Measurements from ENCODE around the gene FCSK. TPM values are rescaled to one million over a fixed set of nuclear protein-coding genes. Genes with fewer than 3 reads are reported as not detected.
A peak's percentile ranks its signal among the peaks of the same experiment; 100 is the strongest.

The FCSK gene
- polyA plus RNA-seq, 4 donors, result 13.7 to 17.5 (median 14.2) TPM

- no peak for DNase-seq (ENCODE audit: low read depth in 4 of 4, low spot score in 3 of 4)
Observed at GRCh38 chr16:70522216-70523075, 68.1 kb downstream of the FCSK start.

- DNase-seq (ENCODE audit: low read depth in 4 of 4, low spot score in 3 of 4), result peak; percentile 78 to 86 (median 82)
Observed at GRCh38 chr16:70523076-70523742, 68.8 kb downstream of the FCSK start, which contains the start of gene COG4. COG4 (minus strand) TSS chr16:70523554; CDS start chr16:70523543, 11 bp downstream.

DNA sequence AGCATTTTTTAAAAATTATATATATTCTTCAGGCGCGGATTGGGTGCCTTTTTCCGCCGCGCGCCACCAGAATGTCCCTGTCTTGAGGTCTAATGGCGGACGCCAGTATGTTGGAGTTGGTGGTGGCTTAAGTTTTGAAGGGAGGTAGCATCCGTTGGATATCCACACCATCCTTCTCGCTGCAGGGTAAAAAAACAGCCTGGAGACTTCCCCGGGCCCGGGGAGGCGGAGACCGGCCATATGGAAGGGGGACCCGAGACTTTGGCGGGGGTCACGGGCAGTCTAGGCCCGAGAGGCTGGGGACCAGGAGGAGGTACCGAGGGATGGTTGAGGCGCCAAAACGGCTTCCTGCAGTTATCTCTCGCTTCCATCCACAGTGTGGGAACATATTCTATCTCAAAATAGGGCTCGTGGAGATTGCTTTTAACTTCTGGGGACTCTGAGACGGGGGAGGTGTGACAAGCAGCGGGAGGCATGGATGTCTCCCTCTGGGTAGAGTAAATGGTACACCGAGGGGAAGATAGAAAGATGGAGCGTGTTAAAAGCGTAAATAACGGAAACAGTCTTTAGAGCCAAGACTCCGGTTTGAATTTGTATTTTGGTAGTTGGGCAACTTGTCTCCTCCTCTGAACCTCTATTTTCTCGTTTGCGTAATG, 69.5 kb downstream of the FCSK start, which contains the start of gene SF3B3:
SF3B3 (plus strand) TSS at position 74 of the 656 bp plus-strand sequence. CDS start 2,841 bp downstream, outside the sequence.
- peak in 3 of 4 donors; percentile 33 to 83 (median 64) for DNase-seq (ENCODE audit: low read depth in 4 of 4, low spot score in 3 of 4)

DNA sequence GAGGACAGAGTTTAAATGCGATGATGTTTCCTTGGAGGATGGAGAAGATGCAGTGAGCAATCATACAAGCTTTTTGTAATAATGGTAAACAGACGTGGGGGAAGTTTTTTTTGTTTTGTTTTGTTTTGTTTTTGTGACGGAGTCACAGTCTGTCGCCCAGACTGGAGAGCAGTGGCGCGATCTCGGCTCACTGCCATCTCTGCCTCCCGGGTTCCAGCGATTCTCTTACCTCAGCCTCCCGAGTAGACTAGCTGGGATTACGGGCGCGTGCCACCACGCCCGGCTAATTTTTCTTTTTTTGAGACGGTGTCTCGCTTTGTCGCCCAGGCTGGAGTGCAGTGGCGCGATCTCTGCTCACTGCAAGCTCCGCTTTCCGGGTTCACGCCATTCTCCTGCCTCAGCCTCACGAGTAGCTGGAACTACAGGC, 70.0 kb downstream of the FCSK start:
- peak in 3 of 4 donors; percentile 2 to 19 (median 11) for DNase-seq (ENCODE audit: low read depth in 4 of 4, low spot score in 3 of 4)

DNA sequence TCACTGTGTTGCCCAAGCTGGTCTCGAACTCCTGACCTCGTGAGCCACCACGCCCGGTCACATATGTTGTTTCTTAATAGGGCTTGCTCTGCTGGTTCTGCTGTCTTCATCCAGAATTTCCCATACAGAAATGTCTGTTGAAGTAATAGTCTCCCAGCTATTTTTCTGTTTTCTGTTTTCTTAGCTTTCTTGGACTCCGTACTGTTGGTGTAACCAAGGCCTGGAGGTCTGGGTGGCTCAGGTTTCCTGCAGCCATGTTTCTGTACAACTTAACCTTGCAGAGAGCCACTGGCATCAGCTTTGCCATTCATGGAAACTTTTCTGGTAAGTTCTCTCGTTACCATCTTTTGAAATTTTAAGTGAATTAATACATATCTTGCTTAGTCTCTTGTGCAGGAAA, 72.0 kb downstream of the FCSK start:
- DNase-seq (ENCODE audit: low read depth in 4 of 4, low spot score in 3 of 4), result no peak

- no peak for DNase-seq (ENCODE audit: low read depth in 4 of 4, low spot score in 3 of 4)
Observed at GRCh38 chr16:70527315-70527996, 73.1 kb downstream of the FCSK start.

DNA sequence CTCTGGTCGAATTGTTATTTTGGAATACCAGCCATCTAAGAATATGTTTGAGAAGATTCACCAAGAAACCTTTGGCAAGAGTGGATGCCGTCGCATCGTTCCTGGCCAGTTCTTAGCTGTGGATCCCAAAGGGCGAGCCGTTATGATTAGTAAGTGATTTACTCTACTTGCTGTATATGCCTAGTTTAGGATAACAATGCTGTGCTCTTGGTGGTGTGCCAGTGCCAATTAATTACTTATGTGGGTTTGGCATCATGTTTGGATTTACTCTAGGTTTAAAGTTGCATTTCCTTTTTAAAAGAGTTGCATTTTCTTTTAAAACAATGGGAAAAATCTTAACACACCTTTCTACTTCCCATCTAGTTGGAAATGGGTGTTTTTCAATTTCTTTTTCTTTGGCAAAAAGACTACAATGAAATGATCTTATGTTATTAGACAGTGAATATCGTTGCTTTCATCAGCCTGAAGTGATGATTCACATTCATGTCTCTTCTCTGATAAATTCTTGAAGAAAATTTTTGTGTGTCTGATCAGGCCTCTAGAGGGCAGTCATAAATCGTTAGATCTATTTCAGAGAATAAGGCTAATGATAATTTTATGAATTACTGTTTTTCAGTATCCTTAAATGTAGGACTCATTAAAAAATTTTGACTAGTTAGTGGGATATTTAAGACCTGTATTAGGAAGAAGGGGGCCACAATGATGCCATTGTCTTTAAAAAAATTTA, 74.8 kb downstream of the FCSK start:
- DNase-seq (ENCODE audit: low read depth in 4 of 4, low spot score in 3 of 4), result peak in 1 of 4 donors; percentile 1

Other genes with a start within 250 kb of the FCSK start
- gene EXOSC6, start 202.7 kb upstream of the FCSK start, polyA plus RNA-seq (ENCODE audit: insufficient read length in 4 of 4), result 10 to 100 TPM; 12.8 to 18.2 (median 15.6) TPM
- 10 to 100 TPM; 81.8 to 89.9 (median 86.1) TPM for gene AARS1, start 165.1 kb upstream of the FCSK start, polyA plus RNA-seq (ENCODE audit: insufficient read length in 4 of 4)
- 10 to 100 TPM; 35.6 to 43.6 (median 39.1) TPM for gene DDX19B, start 155.4 kb upstream of the FCSK start, polyA plus RNA-seq (ENCODE audit: insufficient read length in 4 of 4)
- 10 to 100 TPM; 45.1 to 52.6 (median 48.2) TPM for gene DDX19A, start 107.7 kb upstream of the FCSK start, polyA plus RNA-seq (ENCODE audit: insufficient read length in 4 of 4)
- 10 to 100 TPM; 25.0 to 34.7 (median 28.2) TPM for gene ST3GAL2, start 15.5 kb upstream of the FCSK start, polyA plus RNA-seq (ENCODE audit: insufficient read length in 4 of 4)
- 10 to 100 TPM; 61.8 to 68.4 (median 66.2) TPM for gene COG4, start 69.0 kb downstream of the FCSK start, polyA plus RNA-seq (ENCODE audit: insufficient read length in 4 of 4)
- gene SF3B3, start 69.2 kb downstream of the FCSK start, polyA plus RNA-seq (ENCODE audit: insufficient read length in 4 of 4), result 100 to 1,000 TPM; 361 to 418 (median 369) TPM
- 1 to 10 TPM in 2 of 4 donors, under 1 TPM in 2; 0.71 to 1.7 (median 0.97) TPM for gene IL34, start 192.0 kb downstream of the FCSK start, polyA plus RNA-seq (ENCODE audit: insufficient read length in 4 of 4)
- 10 to 100 TPM; 37.9 to 51.0 (median 40.5) TPM for gene MTSS2, start 231.5 kb downstream of the FCSK start, polyA plus RNA-seq (ENCODE audit: insufficient read length in 4 of 4)